GM19043 (cell line): ENCODE results near the gene RPL28.

ENCODE experiments used
- ATAC-seq: cut with Tn5 transposase; IDR thresholded peaks from one replicate; pipeline ENCODE4 v1.9.1; 2021; ENCODE audit warnings: low read depth; ENCODE audit not compliant: unreplicated experiment

The RPL28 gene

GRCh38 chr19:55385724-55386492, at the start of gene RPL28:
RPL28 (plus strand) TSS chr19:55385932; CDS start chr19:55386358, 426 bp downstream.
- ATAC-seq = peak; percentile 60

GRCh38 chr19:55336101-55336500, 49.6 kb upstream of the RPL28 start:
- no peak for ATAC-seq

GRCh38 chr19:55339105-55339888, 46.4 kb upstream of the RPL28 start, which contains the start of gene KMT5C:
KMT5C (plus strand) TSS chr19:55339876; CDS start chr19:55341937, 2,061 bp downstream.
- ATAC-seq = peak; percentile 83

- ATAC-seq = no peak
These were observed 45.6 kb upstream of the RPL28 start for GRCh38 chr19:55339889-55340783.

- no peak for ATAC-seq
These were observed 45.0 kb upstream of the RPL28 start for GRCh38 chr19:55340784-55341147.

GRCh38 chr19:55341171-55341588, 44.6 kb upstream of the RPL28 start:
- ATAC-seq = no peak

- no peak for ATAC-seq
These were observed 43.9 kb upstream of the RPL28 start for GRCh38 chr19:55341595-55342531.

- ATAC-seq = no peak
These were observed 41.3 kb upstream of the RPL28 start for GRCh38 chr19:55344444-55344843.

- no peak for ATAC-seq
These were observed 40.5 kb upstream of the RPL28 start for GRCh38 chr19:55345101-55345817.

- no peak for ATAC-seq
These were observed 39.7 kb upstream of the RPL28 start for GRCh38 chr19:55345818-55346724.

- no peak for ATAC-seq
These were observed 38.8 kb upstream of the RPL28 start for GRCh38 chr19:55346725-55347441.

- no peak for ATAC-seq
These were observed 38.2 kb upstream of the RPL28 start for GRCh38 chr19:55347442-55348009.

GRCh38 chr19:55348317-55349034, 37.3 kb upstream of the RPL28 start:
- ATAC-seq = no peak

GRCh38 chr19:55350620-55351315, 35.0 kb upstream of the RPL28 start:
- no peak for ATAC-seq

- ATAC-seq = no peak
These were observed 33.7 kb upstream of the RPL28 start for GRCh38 chr19:55352040-55352439.
